ENCODE measurements around the gene PAWR. TPM values are rescaled to one million over a fixed set of nuclear protein-coding genes. Genes with fewer than 3 reads are reported as not detected.

PAWR gene
- total RNA-seq, 2 experiments from 2014 or later: 5.2 to 5.6 TPM

- no peak for DNase-seq
- no peaks in the 10 kb centered on the region for H3K9me3 Mint-ChIP-seq
- CTCF ChIA-PET: no interaction called here
- no peaks in the 10 kb centered on the region for H3K4me1 Mint-ChIP-seq (ENCODE audit: low read depth)
- no peak overlapping the region for H3K27ac Mint-ChIP-seq
- no peak overlapping the region for H3K4me3 Mint-ChIP-seq
- peaks cover 28% of the 10 kb centered on the region for H3K27me3 Mint-ChIP-seq (ENCODE audit: low read depth)
- intact Hi-C loops (cut with micrococcal nuclease): no loop called here
- H3K36me3 Mint-ChIP-seq (ENCODE audit: low read depth): no peaks in the 10 kb centered on the region
Observed at GRCh38 chr12:79681008-79681590, 9.7 kb downstream of the PAWR start.

GRCh38 chr12:79680051-79680450, 10.7 kb downstream of the PAWR start:
- Mint-ChIP-seq H3K36me3 (ENCODE audit: low read depth) (no peaks in the 10 kb centered on the region), H3K27ac (no peak overlapping the region), H3K9me3 (no peaks in the 10 kb centered on the region), H3K27me3 (ENCODE audit: low read depth) (peaks cover 26% of the 10 kb centered on the region), H3K4me1 (ENCODE audit: low read depth) (no peaks in the 10 kb centered on the region), H3K4me3 (no peak overlapping the region)
- no peak for DNase-seq
- CTCF ChIA-PET: no interaction called here
- intact Hi-C loops (cut with micrococcal nuclease): no loop called here

GRCh38 chr12:79678306-79678705, 12.5 kb downstream of the PAWR start:
- CTCF ChIA-PET: no interaction called here
- no peaks in the 10 kb centered on the region for H3K9me3 Mint-ChIP-seq
- DNase-seq: no peak
- intact Hi-C loops (cut with micrococcal nuclease): no loop called here
- H3K4me1 Mint-ChIP-seq (ENCODE audit: low read depth): no peaks in the 10 kb centered on the region
- peaks cover 27% of the 10 kb centered on the region for H3K27me3 Mint-ChIP-seq (ENCODE audit: low read depth)
- no peaks in the 10 kb centered on the region for H3K36me3 Mint-ChIP-seq (ENCODE audit: low read depth)
- no peak overlapping the region for H3K4me3 Mint-ChIP-seq
- H3K27ac Mint-ChIP-seq: no peak overlapping the region

GRCh38 chr12:79677672-79678071, 13.1 kb downstream of the PAWR start:
- no peak overlapping the region for H3K27ac Mint-ChIP-seq
- H3K4me3 Mint-ChIP-seq: no peak overlapping the region
- DNase-seq: no peak
- intact Hi-C loops (cut with micrococcal nuclease): no loop called here
- H3K9me3 Mint-ChIP-seq: no peaks in the 10 kb centered on the region
- no peaks in the 10 kb centered on the region for H3K4me1 Mint-ChIP-seq (ENCODE audit: low read depth)
- CTCF ChIA-PET: no interaction called here
- peaks cover 28% of the 10 kb centered on the region for H3K27me3 Mint-ChIP-seq (ENCODE audit: low read depth)
- H3K36me3 Mint-ChIP-seq (ENCODE audit: low read depth): no peaks in the 10 kb centered on the region

GRCh38 chr12:79676579-79676978, 14.2 kb downstream of the PAWR start:
- no peak overlapping the region for H3K27ac Mint-ChIP-seq
- peaks cover 22% of the 10 kb centered on the region for H3K27me3 Mint-ChIP-seq (ENCODE audit: low read depth)
- H3K4me3 Mint-ChIP-seq: no peak overlapping the region
- intact Hi-C loops (cut with micrococcal nuclease): no loop called here
- H3K4me1 Mint-ChIP-seq (ENCODE audit: low read depth): no peaks in the 10 kb centered on the region
- CTCF ChIA-PET: no interaction called here
- DNase-seq: no peak
- peaks cover 7% of the 10 kb centered on the region for H3K9me3 Mint-ChIP-seq
- no peaks in the 10 kb centered on the region for H3K36me3 Mint-ChIP-seq (ENCODE audit: low read depth)

- Mint-ChIP-seq H3K27me3 (ENCODE audit: low read depth) (peaks cover 11% of the 10 kb centered on the region), H3K4me3 (no peak overlapping the region), H3K36me3 (ENCODE audit: low read depth) (no peaks in the 10 kb centered on the region), H3K9me3 (peaks cover 7% of the 10 kb centered on the region), H3K27ac (no peak overlapping the region), H3K4me1 (ENCODE audit: low read depth) (no peaks in the 10 kb centered on the region)
- CTCF ChIA-PET: interaction anchor here (0.6 kb wide), 2 partner anchors 13 to 545 kb away, joined by 3 read pairs; no protein-coding TSS in a partner anchor
- intact Hi-C loops (cut with micrococcal nuclease): no loop called here
- DNase-seq: no peak
Observed at GRCh38 chr12:79674629-79675028, 16.1 kb downstream of the PAWR start.

- H3K4me3 Mint-ChIP-seq: no peak overlapping the region
- no peaks in the 10 kb centered on the region for H3K4me1 Mint-ChIP-seq (ENCODE audit: low read depth)
- intact Hi-C loops (cut with micrococcal nuclease): no loop called here
- peaks cover 7% of the 10 kb centered on the region for H3K9me3 Mint-ChIP-seq
- no peaks in the 10 kb centered on the region for H3K36me3 Mint-ChIP-seq (ENCODE audit: low read depth)
- CTCF ChIA-PET: interaction anchor here (1.2 kb wide), 1 partner anchor 20 kb away, joined by 3 read pairs; no protein-coding TSS in a partner anchor
- DNase-seq: peak; percentile 5
- H3K27ac Mint-ChIP-seq: no peak overlapping the region
- peaks cover 6% of the 10 kb centered on the region for H3K27me3 Mint-ChIP-seq (ENCODE audit: low read depth)
Observed at GRCh38 chr12:79673354-79673753, 17.4 kb downstream of the PAWR start.

GRCh38 chr12:79668113-79668512, 22.7 kb downstream of the PAWR start:
- CTCF ChIA-PET: no interaction called here
- intact Hi-C loops (cut with micrococcal nuclease): no loop called here
- H3K27me3 Mint-ChIP-seq (ENCODE audit: low read depth): no peaks in the 10 kb centered on the region
- no peak for DNase-seq
- peaks cover 7% of the 10 kb centered on the region for H3K9me3 Mint-ChIP-seq
- no peak overlapping the region for H3K4me3 Mint-ChIP-seq
- no peaks in the 10 kb centered on the region for H3K4me1 Mint-ChIP-seq (ENCODE audit: low read depth)
- H3K27ac Mint-ChIP-seq: no peak overlapping the region
- no peaks in the 10 kb centered on the region for H3K36me3 Mint-ChIP-seq (ENCODE audit: low read depth)

- Mint-ChIP-seq H3K27ac (no peak overlapping the region), H3K36me3 (ENCODE audit: low read depth) (no peaks in the 10 kb centered on the region), H3K4me3 (no peak overlapping the region), H3K27me3 (ENCODE audit: low read depth) (peaks cover under 1% of the 10 kb centered on the region), H3K4me1 (ENCODE audit: low read depth) (no peaks in the 10 kb centered on the region), H3K9me3 (no peaks in the 10 kb centered on the region)
- no peak for DNase-seq
- CTCF ChIA-PET: no interaction called here
- intact Hi-C loops (cut with micrococcal nuclease): no loop called here
Observed at GRCh38 chr12:79665212-79665887, 25.4 kb downstream of the PAWR start.

- H3K27me3 Mint-ChIP-seq (ENCODE audit: low read depth): peaks cover 4% of the 10 kb centered on the region
- no peaks in the 10 kb centered on the region for H3K9me3 Mint-ChIP-seq
- H3K27ac Mint-ChIP-seq: no peak overlapping the region
- H3K4me3 Mint-ChIP-seq: no peak overlapping the region
- CTCF ChIA-PET: no interaction called here
- intact Hi-C loops (cut with micrococcal nuclease): no loop called here
- H3K4me1 Mint-ChIP-seq (ENCODE audit: low read depth): no peaks in the 10 kb centered on the region
- H3K36me3 Mint-ChIP-seq (ENCODE audit: low read depth): no peaks in the 10 kb centered on the region
- DNase-seq: no peak
Observed at GRCh38 chr12:79664518-79664917, 26.2 kb downstream of the PAWR start.

- no peaks in the 10 kb centered on the region for H3K9me3 Mint-ChIP-seq
- CTCF ChIA-PET: interaction anchor here (0.6 kb wide), 1 partner anchor 436 kb away, joined by 3 read pairs; no protein-coding TSS in a partner anchor
Observed at GRCh38 chr12:79662046-79662811, 28.5 kb downstream of the PAWR start.

GRCh38 chr12:79661629-79662028, 29.1 kb downstream of the PAWR start:
- Mint-ChIP-seq H3K27ac (no peak overlapping the region), H3K27me3 (ENCODE audit: low read depth) (peaks cover 4% of the 10 kb centered on the region), H3K4me3 (no peak overlapping the region), H3K36me3 (ENCODE audit: low read depth) (no peaks in the 10 kb centered on the region), H3K9me3 (no peaks in the 10 kb centered on the region), H3K4me1 (ENCODE audit: low read depth) (no peaks in the 10 kb centered on the region)
- CTCF ChIA-PET: interaction anchor here (0.6 kb wide), 1 partner anchor 436 kb away, joined by 3 read pairs; no protein-coding TSS in a partner anchor
- DNase-seq: no peak
- intact Hi-C loops (cut with micrococcal nuclease): no loop called here

More at GRCh38 chr12:79662046-79662811, 28.5 kb downstream of the PAWR start:
- peaks cover 4% of the 10 kb centered on the region for H3K27me3 Mint-ChIP-seq (ENCODE audit: low read depth)
- no peak overlapping the region for H3K27ac Mint-ChIP-seq
- H3K4me1 Mint-ChIP-seq (ENCODE audit: low read depth): no peaks in the 10 kb centered on the region
- intact Hi-C loops (cut with micrococcal nuclease): no loop called here
- H3K36me3 Mint-ChIP-seq (ENCODE audit: low read depth): no peaks in the 10 kb centered on the region
- DNase-seq: no peak
- H3K4me3 Mint-ChIP-seq: no peak overlapping the region

All from activated naive CD4-positive, alpha-beta T cell treated with anti-CD3 and anti-CD28 coated beads for 36 hours (primary cell).